HepG2 (cell line): ENCODE results near the gene SDC4. TPM values are rescaled to one million over a fixed set of nuclear protein-coding genes. Genes with fewer than 3 reads are reported as not detected.

Experiments used
- BHLHE40 ChIP-seq: IDR thresholded peaks from 2 replicates; pipeline ENCODE4 v1.6.1; 2011; ENCODE audit warnings: low read length, improper control_type of control experiment
- CTCF ChIP-seq: sonication (generic); formaldehyde crosslinking; IDR thresholded peaks from 2 replicates; pipeline ENCODE4 v1.5.0; 2020; ENCODE audit warnings: mild to moderate bottlenecking, missing genetic modification reagents, moderate library complexity
- EHMT2 ChIP-seq: fragments of 200-600 bp; sonication (generic); IDR thresholded peaks from 2 replicates; pipeline ENCODE4 v1.7.0; 2017; ENCODE audit warnings: antibody characterized with exemption, low read depth, low read length, borderline replicate concordance
- ELF3 ChIP-seq: IDR thresholded peaks from 2 replicates; pipeline ENCODE4 v1.6.1; 2016; ENCODE audit warnings: missing genetic modification reagents, missing compliant biosample characterization
- KLF11 ChIP-seq: IDR thresholded peaks from 2 replicates; pipeline ENCODE4 v1.6.1; 2016; ENCODE audit warnings: missing compliant biosample characterization
- KMT2A ChIP-seq: sonication (generic); formaldehyde crosslinking; IDR thresholded peaks from 2 replicates; pipeline ENCODE4 v1.4.0; 2020; ENCODE audit warnings: missing genetic modification reagents
- NRL ChIP-seq: sonication (generic); formaldehyde crosslinking; IDR thresholded peaks from 2 replicates; pipeline ENCODE4 v1.5.0; 2020; ENCODE audit warnings: missing genetic modification reagents, mild to moderate bottlenecking, moderate library complexity, borderline replicate concordance
- RARA ChIP-seq: IDR thresholded peaks from 2 replicates; pipeline ENCODE4 v1.6.1; 2016; ENCODE audit warnings: missing genetic modification reagents, missing compliant biosample characterization
- TIGD3 ChIP-seq: sonication (generic); formaldehyde crosslinking; IDR thresholded peaks from 2 replicates; pipeline ENCODE4 v1.5.1; 2020; ENCODE audit warnings: mild to moderate bottlenecking, missing genetic modification reagents, borderline replicate concordance
- TRAFD1 ChIP-seq: sonication (generic); formaldehyde crosslinking; IDR thresholded peaks from 2 replicates; pipeline ENCODE4 v1.5.1; 2020; ENCODE audit warnings: missing genetic modification reagents, mild to moderate bottlenecking, borderline replicate concordance
- ZFAT ChIP-seq: sonication (generic); formaldehyde crosslinking; conservative IDR thresholded peaks from 2 replicates; pipeline ENCODE4 v1.8.1; 2023; ENCODE audit warnings: missing genetic modification reagents, inconsistent platforms
- ZFP36L2 ChIP-seq: sonication (generic); formaldehyde crosslinking; IDR thresholded peaks from 2 replicates; pipeline ENCODE4 v1.4.0; 2020; ENCODE audit warnings: missing genetic modification reagents
- ZNF124 ChIP-seq: sonication (generic); formaldehyde crosslinking; IDR thresholded peaks from 2 replicates; pipeline ENCODE4 v1.4.0; 2020; ENCODE audit warnings: missing genetic modification reagents
- ZNF292 ChIP-seq: sonication (generic); formaldehyde crosslinking; IDR thresholded peaks from 2 replicates; pipeline ENCODE4 v1.8.1; 2022; ENCODE audit warnings: mild to moderate bottlenecking, low read depth, missing genetic modification reagents, borderline replicate concordance
- ZNF598 ChIP-seq: sonication (generic); formaldehyde crosslinking; IDR thresholded peaks from 2 replicates; pipeline ENCODE4 v1.5.1; 2020; ENCODE audit warnings: mild to moderate bottlenecking, missing genetic modification reagents, borderline replicate concordance
- ZSCAN29 ChIP-seq: sonication (generic); formaldehyde crosslinking; conservative IDR thresholded peaks from 2 replicates; pipeline ENCODE4 v1.4.0; 2020; ENCODE audit warnings: mild to moderate bottlenecking, missing genetic modification reagents
- polyA plus RNA-seq, 8 experiments: library from polyadenylated mRNA; depleted of rRNA in 3 of 8; stranded (reverse) in 7 of 8; unstranded in 1 of 8; fragments of >200 nt; fragmentation: Illumina TruSeq in 4 of 8; extraction: Trizol in 4 of 8; gene quantifications; 2 replicates each; pipeline versions ENCODE4 v1.2.1 to v1.2.3, GENCODE V29; 2011 to 2016; ENCODE audit warnings: low read depth in 4 of 8, missing spikeins in 1 of 8, mixed read lengths in 1 of 8; ENCODE audit not compliant: insufficient read depth in 1 of 8
- total RNA-seq, 5 experiments: library from RNA; depleted of rRNA; stranded (reverse); fragments of >200 nt; fragmentation: Illumina TruSeq; extraction: Trizol; gene quantifications; 2 replicates each; pipeline ENCODE4 v1.2.3, GENCODE V29; 2016; ENCODE audit warnings: low read depth in 1 of 5
- TF ChIP-seq, protein P1 (sequence below): sonication (generic); formaldehyde crosslinking; IDR thresholded peaks from 2 replicates; pipeline ENCODE4 v1.4.0; 2020; ENCODE audit warnings: missing genetic modification reagents
- TF ChIP-seq, protein P2 (sequence below): sonication (generic); formaldehyde crosslinking; IDR thresholded peaks from 2 replicates; pipeline ENCODE4 v1.4.0; 2020; ENCODE audit warnings: missing genetic modification reagents, borderline replicate concordance

The SDC4 gene
- total and polyA plus RNA-seq, 2 of the 13 experiments (the other 11 are each of a cell fraction or from before 2014, with no cell fraction given): 49.0 to 65.1 TPM

GRCh38 chr20:45341939-45342854 is 6.0 kb downstream of the SDC4 start (continued):
- TF ChIP-seq, protein P1, sequence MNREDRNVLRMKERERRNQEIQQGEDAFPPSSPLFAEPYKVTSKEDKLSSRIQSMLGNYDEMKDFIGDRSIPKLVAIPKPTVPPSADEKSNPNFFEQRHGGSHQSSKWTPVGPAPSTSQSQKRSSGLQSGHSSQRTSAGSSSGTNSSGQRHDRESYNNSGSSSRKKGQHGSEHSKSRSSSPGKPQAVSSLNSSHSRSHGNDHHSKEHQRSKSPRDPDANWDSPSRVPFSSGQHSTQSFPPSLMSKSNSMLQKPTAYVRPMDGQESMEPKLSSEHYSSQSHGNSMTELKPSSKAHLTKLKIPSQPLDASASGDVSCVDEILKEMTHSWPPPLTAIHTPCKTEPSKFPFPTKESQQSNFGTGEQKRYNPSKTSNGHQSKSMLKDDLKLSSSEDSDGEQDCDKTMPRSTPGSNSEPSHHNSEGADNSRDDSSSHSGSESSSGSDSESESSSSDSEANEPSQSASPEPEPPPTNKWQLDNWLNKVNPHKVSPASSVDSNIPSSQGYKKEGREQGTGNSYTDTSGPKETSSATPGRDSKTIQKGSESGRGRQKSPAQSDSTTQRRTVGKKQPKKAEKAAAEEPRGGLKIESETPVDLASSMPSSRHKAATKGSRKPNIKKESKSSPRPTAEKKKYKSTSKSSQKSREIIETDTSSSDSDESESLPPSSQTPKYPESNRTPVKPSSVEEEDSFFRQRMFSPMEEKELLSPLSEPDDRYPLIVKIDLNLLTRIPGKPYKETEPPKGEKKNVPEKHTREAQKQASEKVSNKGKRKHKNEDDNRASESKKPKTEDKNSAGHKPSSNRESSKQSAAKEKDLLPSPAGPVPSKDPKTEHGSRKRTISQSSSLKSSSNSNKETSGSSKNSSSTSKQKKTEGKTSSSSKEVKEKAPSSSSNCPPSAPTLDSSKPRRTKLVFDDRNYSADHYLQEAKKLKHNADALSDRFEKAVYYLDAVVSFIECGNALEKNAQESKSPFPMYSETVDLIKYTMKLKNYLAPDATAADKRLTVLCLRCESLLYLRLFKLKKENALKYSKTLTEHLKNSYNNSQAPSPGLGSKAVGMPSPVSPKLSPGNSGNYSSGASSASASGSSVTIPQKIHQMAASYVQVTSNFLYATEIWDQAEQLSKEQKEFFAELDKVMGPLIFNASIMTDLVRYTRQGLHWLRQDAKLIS (CRISPR knock-in tag): no peak
- TF ChIP-seq, protein P2, sequence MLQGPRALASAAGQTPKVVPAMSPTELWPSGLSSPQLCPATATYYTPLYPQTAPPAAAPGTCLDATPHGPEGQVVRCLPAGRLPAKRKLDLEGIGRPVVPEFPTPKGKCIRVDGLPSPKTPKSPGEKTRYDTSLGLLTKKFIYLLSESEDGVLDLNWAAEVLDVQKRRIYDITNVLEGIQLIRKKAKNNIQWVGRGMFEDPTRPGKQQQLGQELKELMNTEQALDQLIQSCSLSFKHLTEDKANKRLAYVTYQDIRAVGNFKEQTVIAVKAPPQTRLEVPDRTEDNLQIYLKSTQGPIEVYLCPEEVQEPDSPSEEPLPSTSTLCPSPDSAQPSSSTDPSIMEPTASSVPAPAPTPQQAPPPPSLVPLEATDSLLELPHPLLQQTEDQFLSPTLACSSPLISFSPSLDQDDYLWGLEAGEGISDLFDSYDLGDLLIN (CRISPR knock-in tag): no peak
- 0 out of 2 replicates have a peak, but pooled peaks have one; percentile 23 for TF ChIP-seq KMT2A
- TF ChIP-seq TRAFD1 (CRISPR knock-in tag): no peak
- 0 out of 2 replicates have a peak, but pooled peaks have one; percentile 39 for TF ChIP-seq NRL
- peak; percentile 87 for TF ChIP-seq ZNF292 (CRISPR knock-in tag)
- TF ChIP-seq BHLHE40: peak; percentile 64
- TF ChIP-seq TIGD3 (CRISPR knock-in tag): no peak
- no peak for TF ChIP-seq ZFP36L2 (CRISPR knock-in tag)
- peak; percentile 46; the same call in 1 of the 2 replicates for TF ChIP-seq ELF3 (CRISPR knock-in tag)
- 0 out of 2 replicates have a peak, but pooled peaks have one; percentile 15 for TF ChIP-seq CTCF (CRISPR knock-in tag)
- peak; percentile 29; the same call in 1 of the 2 replicates for TF ChIP-seq RARA
- TF ChIP-seq ZSCAN29 (CRISPR knock-in tag): no peak
- no peak for TF ChIP-seq KLF11 (CRISPR knock-in tag)
- TF ChIP-seq ZNF124: 0 out of 2 replicates have a peak, but pooled peaks have one; percentile 15
- TF ChIP-seq ZFAT (CRISPR knock-in tag): no peak
- TF ChIP-seq ZNF598: peak; percentile 87; the same call in 1 of the 2 replicates
- TF ChIP-seq EHMT2: peak; percentile 42; the same call in 1 of the 2 replicates
